ENCODE measurements around the gene MLN.

The MLN gene

GRCh38 chr6:33770124-33770832 lies 33.5 kb downstream of the MLN start:
- DNase-seq, result peak; percentile 62

GRCh38 chr6:33769248-33769821 lies 34.5 kb downstream of the MLN start:
- DNase-seq, result no peak

- DNase-seq, result peak; percentile 88
These were observed 35.1 kb downstream of the MLN start for GRCh38 chr6:33768644-33769120.

- no peak for DNase-seq
These were observed 36.6 kb downstream of the MLN start for GRCh38 chr6:33766921-33767907.

GRCh38 chr6:33765368-33765767 lies 38.4 kb downstream of the MLN start:
- DNase-seq, result no peak

GRCh38 chr6:33764036-33764435 lies 39.8 kb downstream of the MLN start:
- DNase-seq, result no peak

- no peak for DNase-seq
These were observed 40.3 kb downstream of the MLN start for GRCh38 chr6:33763483-33763882.

GRCh38 chr6:33762713-33763112 lies 41.1 kb downstream of the MLN start:
- no peak for DNase-seq

GRCh38 chr6:33761922-33762629 lies 41.7 kb downstream of the MLN start:
- no peak for DNase-seq

GRCh38 chr6:33761581-33761921 lies 42.3 kb downstream of the MLN start:
- no peak for DNase-seq

- DNase-seq, result no peak
These were observed 43.7 kb downstream of the MLN start for GRCh38 chr6:33759887-33760629.

- DNase-seq, result no peak
These were observed 45.0 kb downstream of the MLN start for GRCh38 chr6:33758815-33759216.

- no peak for DNase-seq
These were observed 45.9 kb downstream of the MLN start for GRCh38 chr6:33757906-33758305.

- DNase-seq, result no peak
These were observed 46.7 kb downstream of the MLN start for GRCh38 chr6:33757113-33757512.

GRCh38 chr6:33756211-33756954 lies 47.4 kb downstream of the MLN start:
- DNase-seq, result no peak

GRCh38 chr6:33755070-33755869 lies 48.5 kb downstream of the MLN start:
- peak; percentile 63 for DNase-seq

GRCh38 chr6:33754222-33754621 lies 49.6 kb downstream of the MLN start:
- DNase-seq, result no peak

- DNase-seq, result no peak
These were observed 51.2 kb downstream of the MLN start for GRCh38 chr6:33752646-33753015.

GRCh38 chr6:33751771-33752645 lies 51.8 kb downstream of the MLN start:
- DNase-seq, result no peak

Measured in eye (tissue), 1 donor.